ENCODE results near the gene DLX5.
"Not testable (repeated sequence)": the region's sequence is repeated elsewhere in the genome, so short reads cannot be mapped to it uniquely, and the experiment has no call there.

DLX5 gene

DNA sequence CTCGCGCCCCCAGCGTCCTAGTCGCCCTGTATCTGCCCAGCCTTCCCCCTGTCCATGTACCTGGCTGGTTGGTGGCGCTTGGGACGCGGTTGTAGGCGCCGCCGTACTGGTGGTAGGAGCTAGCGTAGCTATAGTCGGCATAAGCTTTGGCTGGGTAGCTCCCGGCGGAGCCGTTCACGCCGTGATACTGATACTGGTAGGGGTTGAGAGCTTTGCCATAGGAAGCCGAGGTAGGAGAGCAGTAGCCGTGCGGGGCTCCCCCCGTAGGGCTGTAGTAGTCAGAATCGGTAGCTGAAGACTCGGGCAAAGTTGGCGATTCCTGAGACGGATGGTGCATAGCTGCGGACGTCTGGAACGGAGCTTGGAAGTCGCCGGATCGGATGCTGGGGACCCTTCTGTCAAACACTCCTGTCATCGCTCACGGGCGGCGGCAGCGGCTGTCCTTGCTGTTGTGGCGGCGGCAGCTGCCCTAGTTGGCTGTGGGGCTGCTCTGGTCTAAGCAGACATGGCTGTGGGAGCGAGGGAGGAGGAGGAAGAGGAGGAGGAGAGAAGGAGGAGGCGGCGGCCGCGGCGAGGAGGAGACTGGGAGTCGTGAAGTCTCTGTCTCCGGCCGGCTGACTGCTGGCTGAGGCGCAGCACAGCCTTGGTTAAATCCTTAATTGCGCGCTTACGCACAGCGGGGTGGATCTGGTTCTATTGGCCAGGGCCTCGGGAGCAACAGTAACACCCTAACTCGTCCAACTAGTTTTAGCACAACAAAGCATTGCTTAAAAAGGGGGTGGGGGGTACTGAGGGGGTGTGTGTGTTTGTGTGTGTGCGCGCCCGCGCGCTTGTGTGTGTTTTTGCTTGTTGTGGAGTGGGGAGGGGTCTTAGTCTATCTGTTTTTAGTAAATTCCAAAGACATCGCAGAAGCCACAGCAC lies at the start of gene DLX5:
Gene DLX5 (minus strand): TSS at position 623 of the 921 bp plus-strand sequence. CDS start 208 bp downstream, at position 415.
- POLR2A ChIA-PET, result no interaction called here
- TF ChIP-seq, protein P1, sequence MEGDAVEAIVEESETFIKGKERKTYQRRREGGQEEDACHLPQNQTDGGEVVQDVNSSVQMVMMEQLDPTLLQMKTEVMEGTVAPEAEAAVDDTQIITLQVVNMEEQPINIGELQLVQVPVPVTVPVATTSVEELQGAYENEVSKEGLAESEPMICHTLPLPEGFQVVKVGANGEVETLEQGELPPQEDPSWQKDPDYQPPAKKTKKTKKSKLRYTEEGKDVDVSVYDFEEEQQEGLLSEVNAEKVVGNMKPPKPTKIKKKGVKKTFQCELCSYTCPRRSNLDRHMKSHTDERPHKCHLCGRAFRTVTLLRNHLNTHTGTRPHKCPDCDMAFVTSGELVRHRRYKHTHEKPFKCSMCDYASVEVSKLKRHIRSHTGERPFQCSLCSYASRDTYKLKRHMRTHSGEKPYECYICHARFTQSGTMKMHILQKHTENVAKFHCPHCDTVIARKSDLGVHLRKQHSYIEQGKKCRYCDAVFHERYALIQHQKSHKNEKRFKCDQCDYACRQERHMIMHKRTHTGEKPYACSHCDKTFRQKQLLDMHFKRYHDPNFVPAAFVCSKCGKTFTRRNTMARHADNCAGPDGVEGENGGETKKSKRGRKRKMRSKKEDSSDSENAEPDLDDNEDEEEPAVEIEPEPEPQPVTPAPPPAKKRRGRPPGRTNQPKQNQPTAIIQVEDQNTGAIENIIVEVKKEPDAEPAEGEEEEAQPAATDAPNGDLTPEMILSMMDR (IDR thresholded peaks at IDR 0.05; ENCODE audit: insufficient read depth, low read length, missing control alignments), result no peak
- no peak for DNase-seq (ENCODE audit: low read depth, low spot score)
- CTCF ChIA-PET, result interaction anchor here (0.6 to 1.5 kb wide), 4 partner anchors 11 to 1108 kb away, joined by 3 to 5 read pairs (median 4); no protein-coding TSS in a partner anchor
- H3K4me3 ChIP-seq (ENCODE audit: low read depth, low read length), result peak within 1 kb of the TSS; percentile 39

DNA sequence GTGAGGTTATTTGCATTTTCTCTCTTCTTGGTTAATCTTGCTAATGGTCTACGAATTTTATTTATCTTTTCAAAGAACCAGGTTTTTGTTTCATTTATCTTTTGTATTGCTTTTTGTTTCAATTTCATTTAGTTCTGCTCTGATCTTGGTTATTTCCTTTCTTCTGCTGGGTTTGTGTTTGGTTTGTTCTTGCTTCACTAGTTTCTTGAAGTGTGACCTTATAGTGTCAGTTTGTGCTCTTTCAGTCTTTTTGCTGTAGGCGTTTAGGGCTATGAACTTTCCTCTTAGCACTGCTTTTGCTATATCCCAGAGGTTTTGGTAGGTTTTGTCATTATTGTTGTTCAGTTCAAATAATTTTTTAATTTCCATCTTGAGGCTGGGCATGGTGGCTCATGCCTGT lies 47.4 kb upstream of the DLX5 start:
- H3K4me3 ChIP-seq (ENCODE audit: low read depth, low read length), result not testable (repeated sequence)

DNA sequence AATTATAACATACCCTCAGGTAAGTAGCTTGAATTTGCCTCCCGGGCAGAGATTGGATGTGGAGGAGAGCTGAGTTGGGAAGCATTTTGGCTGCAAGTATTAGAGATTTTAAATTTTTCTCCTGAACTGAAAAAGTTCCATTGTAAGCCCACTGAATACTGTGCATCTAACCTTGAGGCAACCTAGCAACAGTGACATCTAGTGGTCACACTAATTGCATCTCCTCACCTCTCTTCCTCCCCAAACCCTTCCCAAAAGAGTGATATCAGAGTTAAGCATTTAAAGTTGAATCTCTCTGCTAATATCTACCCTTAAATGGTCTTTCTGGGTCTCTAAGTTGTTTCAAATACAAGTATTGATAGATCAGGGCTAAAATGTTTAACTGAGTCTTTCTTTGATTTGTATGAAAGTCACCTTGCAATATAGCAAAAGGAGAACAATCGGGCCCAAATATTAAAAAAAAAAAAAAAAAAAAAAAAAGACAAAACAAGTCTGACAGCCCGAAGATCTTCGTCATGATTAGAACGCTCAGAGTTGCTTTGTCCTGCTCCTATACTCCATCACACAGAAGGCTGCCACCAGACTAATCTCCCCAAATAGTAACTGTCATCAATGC lies 40.4 kb upstream of the DLX5 start:
- DNase-seq (ENCODE audit: low read depth, low spot score), result peak; percentile 3
- TF ChIP-seq, protein P1 (IDR thresholded peaks at IDR 0.05; ENCODE audit: insufficient read depth, low read length, missing control alignments), result peak; percentile 63
- no peak overlapping the region for H3K4me3 ChIP-seq (ENCODE audit: low read depth, low read length)
- ChIA-PET CTCF (interaction anchor here (1.1 to 4.7 kb wide), 8 partner anchors 11 to 1152 kb away, joined by 3 to 57 read pairs (median 7); partner anchors contain the start of gene SDHAF3), POLR2A (no interaction called here)

More for the DNA sequence above, 47.4 kb upstream of the DLX5 start:
- DNase-seq (ENCODE audit: low read depth, low spot score); CTCF ChIA-PET; POLR2A ChIA-PET: not testable (repeated sequence)

DNA sequence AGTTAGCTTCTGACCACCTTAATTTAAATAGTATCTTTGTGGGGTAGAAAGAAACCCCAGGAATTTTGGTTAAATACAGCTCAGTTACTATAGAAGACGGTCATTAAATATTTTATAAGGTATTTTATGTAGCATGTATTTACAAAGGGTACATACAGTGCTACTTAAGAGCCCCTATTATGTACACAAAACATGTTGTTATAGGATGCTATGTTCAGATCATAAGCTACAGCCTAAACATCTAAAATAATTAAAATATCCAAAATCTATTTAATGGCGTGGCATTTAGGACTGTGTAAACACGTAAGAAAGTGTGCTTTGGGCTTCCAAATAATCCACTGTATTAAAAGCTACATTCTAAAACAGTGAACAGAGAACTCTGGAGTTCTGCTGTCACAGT lies 39.4 kb upstream of the DLX5 start:
- POLR2A ChIA-PET, result no interaction called here
- CTCF ChIA-PET, result interaction anchor here (1.1 to 4.7 kb wide), 7 partner anchors 10 to 1151 kb away, joined by 3 to 57 read pairs (median 6); partner anchors contain the start of gene SDHAF3
- TF ChIP-seq, protein P1 (IDR thresholded peaks at IDR 0.05; ENCODE audit: insufficient read depth, low read length, missing control alignments), result no peak
- no peak for DNase-seq (ENCODE audit: low read depth, low spot score)
- no peak overlapping the region for H3K4me3 ChIP-seq (ENCODE audit: low read depth, low read length)

DNA sequence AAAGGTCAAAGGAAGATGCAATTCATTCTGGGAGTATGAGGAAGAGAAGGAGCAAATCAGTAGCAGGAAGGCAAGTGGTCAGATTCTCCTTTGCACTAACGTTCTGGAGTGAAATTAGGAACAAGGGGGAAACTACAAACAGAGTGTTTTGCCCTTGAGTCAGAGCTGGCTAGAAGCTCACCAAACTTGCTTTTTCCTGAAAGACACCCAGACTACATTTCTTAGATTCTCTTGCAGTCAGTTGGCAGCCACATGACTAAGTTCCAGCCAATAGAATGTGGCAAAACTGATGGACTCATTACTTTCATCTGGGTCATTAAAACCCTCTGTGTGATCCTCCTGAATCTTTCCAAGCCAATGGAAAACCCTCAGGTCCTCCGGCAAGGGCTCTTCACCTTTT lies 18.6 kb upstream of the DLX5 start:
- POLR2A ChIA-PET, result no interaction called here
- CTCF ChIA-PET, result no interaction called here
- DNase-seq (ENCODE audit: low read depth, low spot score), result peak; percentile 1
- TF ChIP-seq, protein P1 (IDR thresholded peaks at IDR 0.05; ENCODE audit: insufficient read depth, low read length, missing control alignments), result no peak
- H3K4me3 ChIP-seq (ENCODE audit: low read depth, low read length), result no peak overlapping the region

DNA sequence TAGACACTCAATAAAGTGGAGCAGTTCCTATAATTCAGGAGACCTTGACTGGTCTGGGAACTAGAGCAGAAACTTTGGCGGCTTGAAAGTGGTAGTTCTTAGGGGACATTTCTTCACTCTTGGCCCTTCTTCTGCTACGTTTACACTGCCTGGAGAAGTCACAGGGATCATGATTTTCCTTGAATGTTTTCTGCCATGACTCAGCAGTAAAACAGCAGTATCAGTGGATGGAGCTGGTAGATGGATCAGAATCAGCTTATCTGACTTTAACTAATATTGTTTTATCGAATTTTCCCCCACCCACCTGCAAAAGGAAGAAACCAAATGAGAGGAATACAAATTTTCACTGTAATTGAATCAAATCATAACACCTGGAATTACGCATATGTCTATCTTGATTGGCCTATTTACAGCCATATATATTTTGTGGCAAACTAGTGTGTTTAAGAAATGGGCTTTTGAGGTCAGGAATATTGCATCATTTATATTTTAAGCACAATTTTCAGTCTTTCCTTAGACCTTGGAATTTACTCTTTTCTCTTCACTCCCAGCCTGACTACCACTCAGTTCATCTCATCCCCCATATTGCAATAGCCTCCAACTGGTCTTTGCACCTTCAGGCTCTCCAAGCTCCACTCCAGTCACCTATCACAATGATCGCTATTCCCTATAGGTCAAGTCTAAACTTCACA lies 14.9 kb upstream of the DLX5 start:
- POLR2A ChIA-PET, result no interaction called here
- no peak overlapping the region for H3K4me3 ChIP-seq (ENCODE audit: low read depth, low read length)
- CTCF ChIA-PET, result interaction anchor here (2.2 kb wide), 1 partner anchor 12 kb away, joined by 6 read pairs; no protein-coding TSS in a partner anchor
- no peak for DNase-seq (ENCODE audit: low read depth, low spot score)
- TF ChIP-seq, protein P1 (IDR thresholded peaks at IDR 0.05; ENCODE audit: insufficient read depth, low read length, missing control alignments), result no peak

DNA sequence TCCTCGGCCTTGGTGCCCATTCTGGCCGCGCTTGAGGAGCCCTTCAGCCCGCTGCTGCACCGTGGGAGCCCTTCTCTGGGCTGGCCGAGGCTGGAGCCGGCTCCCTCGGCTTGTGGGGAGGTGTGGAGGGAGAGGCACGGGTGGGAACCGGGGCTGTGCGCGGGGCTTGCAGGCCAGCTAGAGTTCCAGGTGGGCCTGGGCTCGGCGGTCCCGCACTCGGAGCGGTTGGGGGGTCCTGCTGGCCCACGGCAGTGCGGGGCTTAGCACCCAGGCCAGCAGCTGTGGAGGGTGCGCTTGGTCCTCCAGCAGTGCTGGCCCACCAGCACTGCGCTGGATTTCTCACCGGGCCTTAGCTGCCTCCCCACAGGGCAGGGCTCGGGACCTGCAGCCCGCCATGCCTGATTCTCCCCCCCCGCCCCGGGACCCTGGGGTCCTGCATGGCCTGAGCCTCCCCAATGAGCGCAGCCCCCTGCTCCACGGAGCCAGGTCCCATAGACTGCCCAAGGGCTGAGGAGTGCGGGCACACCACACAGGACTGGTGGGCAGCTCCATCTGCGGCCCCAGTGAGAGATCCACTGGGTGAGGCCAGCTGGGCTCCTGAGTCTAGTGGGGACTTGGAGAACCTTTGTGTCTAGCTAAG lies 9.7 kb upstream of the DLX5 start:
- not testable (repeated sequence) for H3K4me3 ChIP-seq (ENCODE audit: low read depth, low read length)
- CTCF ChIA-PET, result interaction anchor here (1.4 kb wide), 1 partner anchor 10 kb away, joined by 4 read pairs; no protein-coding TSS in a partner anchor

More for the DNA sequence above, 9.7 kb upstream of the DLX5 start:
- POLR2A ChIA-PET; DNase-seq (ENCODE audit: low read depth, low spot score): not testable (repeated sequence)

All from AG04449 (cell line).